ENCODE data around the gene LAIR1.
"Not testable (repeated sequence)": the region's sequence is repeated elsewhere in the genome, so short reads cannot be mapped to it uniquely, and the experiment has no call there.

Gene LAIR1

DNA sequence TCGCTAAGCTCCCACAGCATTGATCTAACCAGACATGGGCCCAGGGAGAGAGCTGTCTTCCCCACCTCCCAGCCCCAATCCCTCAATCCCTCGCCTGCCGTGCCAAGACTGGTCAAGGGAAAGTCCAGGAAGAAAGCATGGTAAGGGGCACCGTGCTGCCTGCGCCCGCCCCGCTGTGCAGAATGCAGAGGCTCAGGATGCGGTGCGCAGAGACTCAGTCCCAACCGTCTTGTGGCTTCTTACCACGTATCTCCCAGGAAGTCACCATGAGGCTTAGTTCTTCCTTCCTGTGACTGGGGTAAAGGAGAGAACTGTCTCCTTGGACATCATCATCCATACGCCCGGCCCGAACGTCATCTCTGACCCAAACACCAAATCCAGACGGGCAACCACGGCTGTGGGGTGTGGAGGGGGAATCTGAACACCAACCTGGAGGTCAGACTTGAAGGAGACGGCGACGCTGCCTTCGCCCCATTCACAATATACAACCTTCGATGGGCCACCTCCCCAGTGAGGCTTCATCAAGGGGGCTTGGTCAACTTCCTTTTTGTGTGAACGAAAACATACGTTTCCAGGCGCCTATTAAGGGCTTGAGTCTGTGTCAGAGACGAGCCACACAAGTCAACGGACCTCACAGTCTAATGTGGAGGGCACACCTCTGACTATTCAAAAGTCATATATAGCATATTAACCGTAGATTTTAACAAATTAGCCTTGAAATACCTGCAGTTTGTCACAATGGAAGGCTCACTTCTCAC is 10.6 kb upstream of the LAIR1 start:
- not testable (repeated sequence) for DNase-seq

DNA sequence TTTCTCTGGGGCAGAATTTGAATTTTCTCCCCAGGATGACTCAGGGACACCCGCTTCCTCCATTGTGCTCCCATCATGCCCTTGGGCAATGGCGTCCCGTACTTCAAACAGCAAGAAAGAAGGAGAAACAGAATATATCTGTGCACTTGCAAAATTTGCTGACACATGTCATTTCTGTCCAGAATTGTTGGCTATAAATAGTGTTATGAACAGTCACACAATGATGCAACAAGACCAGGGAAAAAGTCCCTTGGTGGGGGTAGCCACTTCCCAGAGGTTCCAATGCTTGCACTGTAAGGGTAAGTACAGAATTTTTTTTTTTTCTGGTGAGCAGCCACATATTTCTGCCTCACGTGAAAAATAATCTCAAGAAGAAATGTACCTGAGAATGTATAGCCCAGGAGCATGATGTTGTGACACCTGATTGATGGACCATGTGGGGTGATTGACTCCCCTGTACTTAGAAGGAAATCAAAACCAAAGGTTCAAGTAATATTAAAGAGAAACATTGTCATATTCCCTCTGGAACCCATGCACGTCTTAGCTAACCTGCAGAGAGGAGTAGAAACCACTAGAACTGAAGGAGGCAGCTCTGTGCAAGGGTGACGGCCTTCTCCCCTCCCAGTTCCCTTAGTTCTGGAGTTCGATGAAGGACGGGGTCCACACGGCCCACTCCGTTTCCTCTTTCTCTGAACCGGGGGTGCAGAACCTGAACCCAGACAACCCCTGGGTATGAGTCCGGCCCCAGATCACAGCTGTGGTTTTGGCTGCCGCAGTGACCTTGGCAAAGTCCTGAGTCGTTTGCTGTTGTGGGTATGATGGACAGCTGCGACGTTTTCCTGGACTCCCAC is 9.3 kb upstream of the LAIR1 start:
- no peak for DNase-seq

DNA sequence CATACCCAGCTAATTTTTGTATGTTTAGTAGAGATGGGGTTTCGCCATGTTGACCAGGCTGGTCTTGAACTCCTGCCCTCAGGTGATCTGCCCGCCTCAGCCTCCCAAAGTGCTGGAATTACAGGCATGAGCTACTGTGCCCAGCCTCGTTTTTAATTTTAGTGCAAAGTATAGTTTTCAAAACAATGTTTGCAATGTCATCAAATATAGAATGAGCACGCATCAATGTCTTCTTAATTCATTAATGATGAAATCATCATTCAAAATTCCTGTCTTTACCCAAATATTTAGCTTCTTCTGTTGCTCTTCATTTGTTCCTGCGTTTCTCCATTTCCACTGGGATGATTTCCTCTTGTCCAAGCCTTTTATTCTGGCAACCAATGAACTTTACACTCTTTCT is 6.7 kb upstream of the LAIR1 start:
- not testable (repeated sequence) for DNase-seq

DNA sequence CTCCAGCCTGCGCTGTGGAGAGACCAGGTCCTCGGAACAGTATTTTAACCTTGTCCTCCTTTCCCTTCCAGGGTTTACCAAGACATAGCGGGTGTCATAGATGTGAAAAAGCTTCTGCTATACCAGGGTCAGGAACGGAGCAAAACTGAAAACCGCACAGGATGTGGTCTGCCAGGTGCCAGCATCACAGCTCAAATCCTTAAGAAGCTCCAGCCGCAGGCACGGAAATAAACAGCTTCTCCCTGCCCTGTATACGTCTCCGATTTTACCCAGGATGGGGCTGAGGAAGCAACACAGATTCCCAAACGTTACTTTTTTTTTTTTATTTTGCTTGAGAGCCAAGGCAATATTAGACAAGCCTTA is 5.7 kb upstream of the LAIR1 start:
- DNase-seq: not testable (repeated sequence)

DNA sequence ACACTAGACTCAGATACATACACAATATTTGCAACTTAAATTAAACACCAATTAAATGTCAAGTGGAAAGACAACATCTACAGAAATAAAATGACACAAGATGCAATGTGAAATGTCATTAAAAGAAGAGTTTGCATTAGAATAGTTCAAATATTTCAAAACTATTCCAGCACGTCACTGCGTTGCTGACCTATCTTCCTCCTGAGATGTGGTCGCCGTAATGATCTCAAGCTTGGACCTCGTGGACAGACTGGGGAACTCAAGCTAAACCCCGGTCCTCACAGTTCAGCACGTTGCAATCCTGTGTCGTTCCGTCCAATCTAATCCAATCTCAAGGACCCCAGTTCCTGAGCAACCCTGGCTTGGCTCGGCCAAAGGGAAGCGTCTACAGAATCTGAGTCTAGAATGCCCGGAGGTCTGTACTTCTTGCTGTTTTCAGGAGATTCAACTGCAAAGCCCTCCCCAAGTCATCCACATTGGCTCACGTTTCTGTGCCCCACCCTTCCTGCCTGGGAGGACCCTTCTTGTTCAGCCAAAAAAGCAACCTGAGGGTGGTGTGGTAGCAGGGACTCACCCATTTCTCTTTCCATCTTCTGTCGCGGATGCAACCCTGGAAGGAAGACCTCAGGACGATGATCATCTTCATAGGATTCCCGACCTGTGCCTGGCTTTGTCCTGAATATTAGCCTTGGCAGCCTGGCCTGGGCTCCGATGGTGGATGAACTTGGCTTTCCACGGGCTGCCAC is 5.1 kb upstream of the LAIR1 start:
- not testable (repeated sequence) for DNase-seq

DNA sequence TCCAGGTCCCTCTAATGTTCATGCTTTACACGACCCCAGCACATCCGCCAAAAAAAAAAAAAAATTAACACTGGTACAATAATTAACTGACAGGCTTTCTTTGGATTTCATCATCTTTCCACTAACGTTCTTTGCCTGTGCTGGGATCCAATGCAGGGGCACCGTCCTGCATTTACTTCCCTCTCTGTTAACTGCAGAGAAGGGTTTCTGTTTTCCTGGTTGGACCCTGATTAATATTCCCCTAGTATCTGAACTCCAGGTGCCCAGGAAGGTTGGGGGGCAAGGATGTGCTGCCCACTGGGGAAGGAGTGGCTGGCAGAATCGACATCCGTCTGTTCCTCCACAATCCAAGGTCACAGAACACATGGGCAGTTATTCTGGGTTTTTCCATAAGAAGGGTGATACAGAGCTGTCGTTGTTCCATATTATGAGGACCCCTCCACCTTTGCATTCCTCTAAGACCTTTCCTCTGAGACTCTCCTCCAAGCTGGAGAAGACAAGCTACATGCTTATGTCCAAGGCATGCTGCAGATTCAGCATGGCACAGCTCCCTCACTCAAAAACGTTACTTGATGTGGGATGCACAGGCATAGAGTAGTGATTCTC is 4.5 kb upstream of the LAIR1 start:
- DNase-seq: no peak

DNA sequence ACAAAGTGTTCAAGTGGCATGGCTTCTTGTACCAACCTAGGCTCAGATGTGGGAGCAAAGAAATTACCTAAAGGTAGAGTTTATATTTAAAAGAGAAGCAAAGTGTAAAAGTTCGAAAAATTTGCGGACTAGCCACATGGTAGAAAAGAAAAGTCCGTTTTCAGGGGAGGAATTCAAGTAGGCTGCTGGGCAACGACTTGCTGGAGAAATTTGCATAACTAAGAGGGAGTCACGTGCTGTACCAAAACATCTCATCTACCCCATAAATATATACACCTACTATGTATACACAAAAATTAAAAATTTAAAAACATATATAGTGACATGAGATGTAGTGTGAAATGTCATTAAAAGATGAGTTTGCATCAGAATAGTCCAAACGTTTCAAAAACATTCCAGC is 2.1 kb upstream of the LAIR1 start:
- DNase-seq: no peak

DNA sequence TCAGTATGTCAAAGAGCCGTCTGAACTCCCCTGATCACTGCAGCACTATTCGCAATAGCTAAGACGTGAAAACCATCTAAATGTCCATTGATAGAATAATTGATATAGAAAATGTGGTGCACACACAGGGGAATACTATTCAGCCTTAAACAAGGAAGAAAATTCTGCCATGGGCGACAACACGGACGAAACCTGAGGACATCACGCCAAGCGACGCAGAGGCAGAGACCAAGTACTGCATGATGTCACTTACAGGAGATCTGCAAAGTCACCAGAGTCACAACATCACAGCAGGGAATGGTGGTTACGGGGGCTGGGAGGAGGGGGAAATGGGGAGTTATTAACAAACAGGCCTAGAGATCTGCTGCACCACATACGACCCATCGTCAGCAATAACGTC is 1.1 kb upstream of the LAIR1 start:
- not testable (repeated sequence) for DNase-seq

DNA sequence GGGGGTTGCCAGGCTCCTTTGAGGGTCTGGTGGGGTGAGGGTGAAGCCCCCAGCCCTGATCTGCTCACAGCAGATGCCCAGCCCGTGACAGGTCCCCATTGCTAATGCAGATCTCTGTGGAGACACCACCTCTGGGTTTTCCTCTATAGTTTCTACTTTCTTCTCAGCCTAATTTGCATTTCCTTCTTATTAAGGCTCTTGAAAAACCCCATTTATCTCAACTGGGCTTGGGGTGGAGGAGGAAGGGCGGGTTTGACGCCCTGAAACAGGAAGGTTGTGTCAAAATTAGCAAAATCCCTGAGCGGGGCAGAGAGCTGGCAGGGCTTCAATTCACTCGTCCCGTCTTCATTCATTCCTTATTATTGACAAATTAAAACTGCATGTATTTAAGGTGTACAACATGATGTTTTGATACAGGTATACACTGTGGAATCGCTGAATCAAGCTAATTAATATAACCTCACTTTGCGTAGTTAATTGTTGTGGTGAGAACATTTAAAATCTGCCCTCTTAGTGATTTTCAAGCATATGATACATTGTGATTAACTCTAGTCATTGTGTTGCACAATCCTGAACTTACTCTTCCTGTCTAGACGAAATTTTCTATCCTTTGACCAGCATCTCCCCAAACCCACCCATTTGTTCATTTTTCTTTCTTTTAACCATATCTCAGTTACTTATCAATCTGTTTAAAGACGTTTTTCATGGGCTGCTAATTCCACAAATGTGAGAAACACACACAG is 2.9 kb downstream of the LAIR1 start:
- DNase-seq: not testable (repeated sequence)

DNA sequence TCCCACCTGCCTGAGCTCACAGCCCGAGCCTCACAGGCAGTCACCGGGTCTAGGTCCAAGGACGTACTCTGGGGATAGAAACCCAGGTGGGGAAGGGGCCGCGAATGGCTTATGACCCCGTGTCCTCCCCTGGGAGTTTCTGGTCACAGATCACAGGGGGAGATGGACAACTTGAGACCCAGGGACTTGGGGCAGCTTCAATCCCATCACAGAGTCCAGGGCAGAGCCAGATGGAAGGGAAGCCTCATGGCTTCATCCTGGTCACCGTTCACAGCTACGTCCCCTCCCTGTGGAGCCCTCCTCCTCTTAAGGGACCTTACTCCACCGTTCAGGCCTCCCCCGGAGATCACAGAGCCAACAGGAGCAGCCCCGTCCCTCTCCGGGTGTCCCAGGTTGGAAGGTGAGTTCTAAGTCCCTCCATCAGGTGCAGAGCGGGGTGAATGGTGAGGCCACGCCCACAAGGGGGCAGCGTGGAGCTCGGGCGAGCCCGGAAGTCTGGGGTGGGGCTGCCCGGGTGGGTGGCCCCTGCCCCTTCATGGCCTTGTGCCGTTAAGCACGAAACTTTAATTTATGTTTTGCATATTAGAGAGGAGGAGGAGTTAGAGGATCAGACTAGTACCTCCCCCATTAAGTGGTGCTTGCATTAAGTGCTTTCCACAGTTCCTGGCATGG is 5.4 kb downstream of the LAIR1 start:
- peak; percentile 76 for DNase-seq

DNA sequence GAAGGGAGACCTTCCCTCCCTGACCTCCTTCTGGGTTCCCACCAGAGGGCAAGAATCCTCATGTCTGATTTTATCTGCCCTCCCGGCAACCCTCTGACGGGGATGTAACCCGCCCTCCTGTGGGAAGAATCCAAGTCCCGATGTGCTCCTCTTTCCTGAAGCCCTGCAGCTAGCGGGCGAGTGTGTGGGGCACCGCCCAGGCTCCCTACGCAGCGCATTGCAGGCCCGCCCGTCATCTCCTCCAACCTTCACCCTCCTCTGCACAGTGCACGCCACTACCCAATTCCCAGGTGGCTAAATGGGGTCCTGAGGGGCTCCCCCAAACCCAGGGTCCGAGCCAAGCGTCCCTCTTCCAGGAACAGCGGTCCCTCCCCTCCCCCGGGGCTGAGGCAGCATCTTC is 7.3 kb downstream of the LAIR1 start:
- DNase-seq: no peak

DNA sequence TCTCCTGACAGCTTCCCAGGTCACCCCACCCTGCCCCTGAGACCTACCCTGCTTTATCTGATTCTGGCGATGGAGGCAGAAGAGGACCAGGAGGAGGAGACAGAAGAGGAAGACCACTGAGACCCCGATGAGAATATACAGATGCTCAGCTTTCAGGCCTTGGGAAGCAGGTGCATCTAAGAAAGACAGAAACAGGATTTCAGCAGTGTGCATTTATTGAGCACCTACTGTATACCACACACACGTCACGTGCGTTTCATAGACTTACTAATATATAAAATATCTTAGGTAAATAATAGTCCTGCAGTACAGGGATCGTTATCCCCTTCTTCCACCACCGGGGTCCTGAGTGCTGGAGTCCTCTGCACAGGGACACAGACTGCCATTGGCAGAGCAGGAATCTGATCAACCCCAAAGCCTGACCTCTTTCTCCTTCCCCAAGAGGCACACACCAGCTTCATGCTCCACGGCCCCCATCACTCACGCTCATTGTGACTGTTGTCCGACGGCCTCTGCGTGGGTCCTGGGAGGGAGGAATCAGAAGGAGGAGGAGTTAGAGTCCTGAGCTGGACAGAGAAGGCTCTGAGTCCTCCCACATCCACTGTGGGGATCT is 8.2 kb downstream of the LAIR1 start:
- DNase-seq: no peak

DNA sequence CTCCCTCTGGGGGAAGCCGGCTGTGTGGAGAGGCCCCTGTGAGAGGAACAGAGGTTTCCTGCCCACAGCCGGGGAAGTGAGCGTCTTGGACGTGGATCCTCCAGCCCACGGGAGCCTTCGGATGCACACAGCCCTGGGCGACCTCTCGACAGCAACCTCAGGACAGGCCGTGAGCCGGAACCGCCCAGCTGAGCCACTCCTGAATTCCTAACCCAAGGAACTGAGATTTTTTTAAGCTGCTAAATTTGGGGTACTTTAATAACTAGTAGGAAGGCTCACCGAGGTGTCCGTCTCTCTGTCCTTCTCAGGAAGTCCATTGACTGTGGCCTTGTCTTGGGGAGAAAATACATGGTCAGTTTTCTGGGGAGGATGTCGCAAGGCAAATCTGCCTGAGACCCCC is 9.1 kb downstream of the LAIR1 start:
- DNase-seq: no peak

DNA sequence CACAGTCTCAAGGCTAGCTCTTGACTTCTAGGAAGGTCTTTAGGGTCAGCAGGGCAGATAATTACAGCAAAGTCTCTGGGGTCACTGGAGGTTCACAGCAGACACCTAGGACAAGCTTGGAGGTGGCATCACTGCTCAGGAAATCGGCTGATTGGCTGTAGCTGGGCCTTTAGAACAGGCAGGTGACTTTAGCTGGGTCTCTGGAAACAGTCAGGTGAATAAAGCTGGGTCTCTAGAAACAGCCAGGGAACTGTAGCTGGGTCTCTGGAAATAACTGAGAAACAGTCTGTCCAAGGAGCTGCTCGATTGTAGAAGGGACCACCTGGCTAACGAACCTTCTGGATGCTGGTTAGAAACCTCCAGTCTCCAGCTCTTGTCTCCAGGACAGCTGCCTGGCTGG is 10.0 kb downstream of the LAIR1 start:
- DNase-seq: no peak

DNA sequence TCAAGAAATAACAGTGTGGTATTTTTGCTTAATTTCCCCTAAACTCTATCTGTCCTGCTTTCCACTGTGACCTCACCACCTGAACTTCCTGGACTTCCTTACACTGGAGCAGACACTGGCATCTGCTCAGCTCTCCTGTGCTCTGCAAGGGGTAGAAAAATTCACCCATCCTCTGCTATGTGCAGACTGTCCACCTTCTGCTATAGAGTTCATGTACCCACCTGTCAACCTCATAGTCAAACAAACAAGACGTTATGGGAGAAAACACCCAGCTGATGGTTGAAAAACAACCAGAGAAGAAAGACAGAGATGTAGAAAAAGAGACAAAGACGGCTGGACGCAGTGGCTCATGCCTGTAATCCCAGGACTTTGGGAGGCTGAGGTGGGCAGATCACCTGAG is 12.2 kb downstream of the LAIR1 start:
- no peak for DNase-seq

DNA sequence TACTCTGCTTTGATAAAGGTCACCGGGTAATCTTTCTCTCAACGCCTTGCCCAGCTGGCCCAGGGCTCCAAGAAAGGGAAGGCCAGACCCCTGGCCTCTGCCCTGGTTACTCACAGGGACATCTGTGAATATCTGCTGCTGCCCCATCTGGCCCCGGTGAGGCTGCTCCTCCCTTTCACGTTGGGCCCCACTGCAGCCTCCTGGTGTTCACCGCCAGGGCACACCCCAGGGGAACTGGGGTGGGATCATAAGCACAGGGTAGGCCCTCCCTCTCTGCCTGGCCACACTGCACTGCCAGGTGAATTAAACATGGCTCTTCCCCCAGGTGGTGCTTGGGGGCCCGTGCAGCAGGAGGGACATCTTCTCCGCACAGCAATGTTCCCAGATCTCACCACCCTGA is 12.7 kb downstream of the LAIR1 start:
- no peak for DNase-seq

DNA sequence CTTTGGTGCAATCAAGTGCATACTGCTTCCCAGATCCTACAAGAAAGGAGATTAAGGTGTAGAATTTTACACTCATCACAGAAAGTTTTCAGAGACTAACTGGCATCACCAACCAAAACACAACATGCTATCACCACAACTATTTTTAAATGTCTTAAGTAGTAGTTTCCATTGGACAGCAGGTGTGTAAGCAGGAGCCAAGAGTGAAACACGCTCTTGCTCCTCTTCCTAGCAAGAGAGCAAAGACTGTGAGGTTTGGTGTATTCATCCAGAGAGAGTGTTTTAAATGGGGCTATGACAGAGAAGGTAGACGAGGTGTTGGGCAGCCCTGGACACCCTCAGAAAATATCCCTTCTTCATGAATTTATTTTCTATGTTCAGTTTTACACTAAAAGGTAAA is 13.3 kb downstream of the LAIR1 start:
- no peak for DNase-seq

DNA sequence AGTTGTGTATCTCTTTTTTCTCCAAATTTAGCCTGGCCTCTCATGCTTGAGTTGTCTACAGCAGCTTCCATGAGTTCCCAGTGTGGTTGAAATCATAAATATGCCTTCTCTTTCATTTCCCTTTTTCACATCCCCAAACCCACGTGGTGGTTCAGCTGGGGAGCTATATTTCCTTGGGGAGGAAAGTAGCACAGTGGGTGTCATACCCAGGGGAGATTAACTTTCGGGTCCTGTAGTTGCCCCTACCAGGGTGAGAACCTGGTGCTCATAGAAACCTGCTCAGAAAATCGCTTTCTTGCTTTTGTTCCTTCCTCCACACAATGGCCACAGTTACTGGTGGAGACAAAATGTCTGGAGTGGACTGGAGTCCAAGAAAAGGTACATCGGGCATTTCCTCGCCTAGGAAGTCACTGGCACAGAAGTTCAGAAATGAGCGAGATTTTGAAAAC is 18.8 kb downstream of the LAIR1 start:
- DNase-seq: no peak

DNA sequence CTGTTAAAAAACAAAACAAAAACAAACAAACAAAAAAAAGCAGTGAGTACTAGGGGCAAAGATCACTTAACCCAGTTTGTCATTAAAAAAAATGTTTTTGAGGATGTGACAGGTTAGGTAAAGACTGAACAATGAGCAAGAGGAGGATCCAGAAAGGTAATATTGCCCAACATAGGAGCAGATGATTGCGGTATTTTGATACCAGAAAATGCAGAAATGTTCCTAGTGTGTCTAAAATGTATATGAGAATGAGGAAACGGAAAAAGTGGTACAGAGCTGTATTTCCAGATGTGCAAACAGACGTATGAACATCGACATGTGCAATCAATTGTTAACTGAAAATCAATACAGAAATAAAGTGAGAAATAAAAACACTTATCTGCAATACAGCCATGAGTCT is 20.9 kb downstream of the LAIR1 start:
- DNase-seq: no peak

DNA sequence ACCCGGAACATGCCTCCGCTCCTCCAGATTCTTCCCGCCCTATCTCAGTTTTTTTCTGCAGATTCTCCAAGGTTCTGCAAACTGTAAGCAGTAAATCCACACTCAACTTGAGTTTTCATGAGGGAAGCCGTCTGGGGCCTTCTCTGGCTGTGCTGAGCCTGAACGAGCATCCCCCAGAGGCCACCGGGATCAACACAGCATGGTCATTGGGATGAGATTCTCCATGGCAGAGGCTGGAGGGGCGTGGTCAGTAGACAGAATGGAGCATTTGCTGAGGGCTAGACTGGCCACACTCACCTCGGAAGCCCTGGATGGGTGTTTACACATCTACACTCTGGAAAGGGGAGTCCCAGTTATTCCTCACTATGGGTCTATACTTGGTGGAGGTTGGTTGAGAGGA is 23.4 kb downstream of the LAIR1 start:
- no peak for DNase-seq

DNA sequence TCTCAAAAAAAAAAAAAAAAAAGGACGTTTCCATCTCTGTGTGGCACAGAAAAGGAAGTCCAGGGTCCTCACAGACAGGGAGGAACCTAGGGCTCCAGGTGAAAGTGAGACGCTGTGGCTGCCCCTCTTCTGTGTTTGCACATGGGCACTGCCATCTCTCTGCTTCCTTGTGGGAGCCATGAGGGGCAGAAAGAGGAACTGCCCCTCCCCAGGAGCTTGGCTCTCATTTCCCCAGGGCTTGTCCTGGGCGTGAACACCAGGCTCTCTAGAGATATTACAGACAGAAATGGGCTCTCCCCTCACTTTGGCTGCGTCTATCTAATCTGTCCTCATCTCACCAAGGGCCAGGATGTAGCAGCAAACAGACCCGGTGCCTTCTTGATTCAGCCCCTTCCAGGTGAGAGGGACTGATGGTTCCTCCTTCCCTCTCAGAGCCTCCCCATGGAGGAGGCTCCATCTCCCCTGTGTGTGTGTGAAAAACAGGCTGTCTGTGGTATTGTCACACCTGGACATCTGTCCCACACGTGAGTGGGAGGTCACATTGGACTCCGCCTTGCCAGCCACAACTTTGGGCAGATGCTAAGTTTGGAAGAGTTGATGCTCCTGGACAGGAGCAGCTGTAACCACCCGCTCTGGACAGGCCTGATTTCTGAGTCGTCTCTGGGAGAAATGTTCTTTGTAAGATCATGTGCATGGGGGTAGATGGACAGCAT is 24.9 kb downstream of the LAIR1 start:
- no peak for DNase-seq

Data from activated CD4-positive, CD25-positive, alpha-beta regulatory T cell treated with anti-CD3 and anti-CD28 coated beads, Interleukin-2, amount 50 U/mL, for 72 hours (primary cell).